Neural crest cell (in vitro differentiated cells): Measurements from ENCODE around the gene GRIK1. TPM values are rescaled to one million over a fixed set of nuclear protein-coding genes. Genes with fewer than 3 reads are reported as not detected.

Source experiments
- DNase-seq: peaks from one replicate; pipeline ENCODE4 v3.0.0; 2021; ENCODE audit warnings: low read depth, mixed read lengths, low spot score
- H3K27ac Mint-ChIP-seq: one replicate; pipeline ENCODE4 v1.8.0; 2021; ENCODE audit warnings: mild to moderate bottlenecking, mixed read lengths; ENCODE audit not compliant: unreplicated experiment
- H3K27me3 Mint-ChIP-seq: 2 replicates; pipeline ENCODE4 v1.8.0; 2021; ENCODE audit warnings: low read depth, mild to moderate bottlenecking, mixed read lengths
- H3K36me3 Mint-ChIP-seq: 2 replicates; pipeline ENCODE4 v1.8.0; 2021; ENCODE audit warnings: low read depth, mild to moderate bottlenecking, mixed read lengths
- H3K4me1 Mint-ChIP-seq: 2 replicates; pipeline ENCODE4 v1.8.0; 2021; ENCODE audit warnings: mixed read lengths
- H3K4me3 Mint-ChIP-seq: one replicate; pipeline ENCODE4 v1.8.0; 2021; ENCODE audit warnings: mild to moderate bottlenecking, mixed read lengths
- H3K9me3 Mint-ChIP-seq: 2 replicates; pipeline ENCODE4 v1.8.0; 2021; ENCODE audit warnings: mixed read lengths
- total RNA-seq: library from RNA; stranded (reverse); gene quantifications from 2 replicates; pipeline ENCODE4 v1.2.1, GENCODE V29; 2021
- TF ChIP-seq, protein P1 (sequence below): fragments of 200-600 bp; sonication (generic); conservative IDR thresholded peaks from 2 replicates; pipeline ENCODE4 v1.5.0; 2021; ENCODE audit warnings: antibody characterized with exemption, mild to moderate bottlenecking

GRIK1 gene
- total RNA-seq, 1 donor from 2014 or later: 0.91 TPM

DNA sequence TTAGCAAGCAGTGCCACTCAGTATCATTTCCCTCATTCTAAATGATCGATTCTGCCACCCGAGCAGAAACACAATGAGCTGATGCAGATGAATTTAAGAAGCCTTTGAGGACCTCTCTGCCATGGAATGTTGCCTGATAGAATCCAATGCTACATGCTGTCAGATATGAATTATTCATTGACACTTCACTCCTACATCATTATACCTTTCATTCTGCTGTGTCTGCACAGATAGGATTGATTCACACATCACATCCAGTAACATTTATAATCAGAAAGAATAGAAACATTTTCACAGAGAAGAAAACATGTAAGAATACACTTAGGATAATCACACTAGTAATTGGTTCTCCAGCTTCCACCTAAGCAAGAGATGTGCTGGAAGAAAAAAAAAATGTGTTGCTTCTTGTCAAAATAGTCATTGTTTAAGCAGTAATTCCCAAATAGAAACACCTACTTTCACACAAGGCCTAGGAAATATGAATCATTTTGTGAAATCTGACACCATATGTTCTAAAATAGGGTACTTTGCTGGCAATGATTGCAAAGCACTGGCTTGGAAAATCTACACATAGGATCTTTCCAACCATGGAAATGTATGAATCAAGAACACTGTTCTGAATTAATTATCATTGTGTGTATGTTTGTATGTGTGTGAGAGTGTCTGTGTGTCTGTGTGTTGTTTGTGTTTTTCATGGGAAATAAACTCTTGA, 110.1 kb downstream of the GRIK1 start:
- no peaks in the 10 kb centered on the region for H3K27me3 Mint-ChIP-seq
- peaks cover 8% of the 10 kb centered on the region for H3K36me3 Mint-ChIP-seq
- TF ChIP-seq, protein P1, sequence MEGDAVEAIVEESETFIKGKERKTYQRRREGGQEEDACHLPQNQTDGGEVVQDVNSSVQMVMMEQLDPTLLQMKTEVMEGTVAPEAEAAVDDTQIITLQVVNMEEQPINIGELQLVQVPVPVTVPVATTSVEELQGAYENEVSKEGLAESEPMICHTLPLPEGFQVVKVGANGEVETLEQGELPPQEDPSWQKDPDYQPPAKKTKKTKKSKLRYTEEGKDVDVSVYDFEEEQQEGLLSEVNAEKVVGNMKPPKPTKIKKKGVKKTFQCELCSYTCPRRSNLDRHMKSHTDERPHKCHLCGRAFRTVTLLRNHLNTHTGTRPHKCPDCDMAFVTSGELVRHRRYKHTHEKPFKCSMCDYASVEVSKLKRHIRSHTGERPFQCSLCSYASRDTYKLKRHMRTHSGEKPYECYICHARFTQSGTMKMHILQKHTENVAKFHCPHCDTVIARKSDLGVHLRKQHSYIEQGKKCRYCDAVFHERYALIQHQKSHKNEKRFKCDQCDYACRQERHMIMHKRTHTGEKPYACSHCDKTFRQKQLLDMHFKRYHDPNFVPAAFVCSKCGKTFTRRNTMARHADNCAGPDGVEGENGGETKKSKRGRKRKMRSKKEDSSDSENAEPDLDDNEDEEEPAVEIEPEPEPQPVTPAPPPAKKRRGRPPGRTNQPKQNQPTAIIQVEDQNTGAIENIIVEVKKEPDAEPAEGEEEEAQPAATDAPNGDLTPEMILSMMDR: no peak
- H3K9me3 Mint-ChIP-seq: peaks cover 12% of the 10 kb centered on the region
- no peaks in the 10 kb centered on the region for H3K4me1 Mint-ChIP-seq
- no peak for DNase-seq
- no peak overlapping the region for H3K27ac Mint-ChIP-seq
- no peak overlapping the region for H3K4me3 Mint-ChIP-seq

DNA sequence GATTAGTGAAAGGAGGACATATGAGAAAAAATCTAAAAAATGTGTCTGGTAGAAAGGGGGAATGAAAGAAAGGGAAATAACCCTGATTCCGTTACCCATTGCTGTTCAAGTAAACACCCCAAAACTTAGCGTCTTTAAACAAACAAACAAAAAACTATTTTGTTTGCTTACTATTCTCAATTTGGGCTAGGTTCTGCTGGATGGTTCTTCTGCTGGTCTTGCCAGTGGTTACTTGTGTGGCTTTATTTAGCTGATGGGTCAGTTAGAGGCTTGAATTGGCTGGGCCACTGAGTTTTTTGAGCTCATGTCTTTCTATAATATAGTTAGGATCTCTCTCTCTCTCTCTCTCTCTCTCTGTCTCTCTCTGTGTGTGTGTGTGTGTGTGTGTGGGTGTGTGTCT, 112.1 kb downstream of the GRIK1 start:
- no peak overlapping the region for H3K4me3 Mint-ChIP-seq
- TF ChIP-seq, protein P1: no peak
- H3K27me3 Mint-ChIP-seq: no peaks in the 10 kb centered on the region
- no peak for DNase-seq
- no peaks in the 10 kb centered on the region for H3K4me1 Mint-ChIP-seq
- H3K27ac Mint-ChIP-seq: no peak overlapping the region
- peaks cover 8% of the 10 kb centered on the region for H3K36me3 Mint-ChIP-seq
- peaks cover 10% of the 10 kb centered on the region for H3K9me3 Mint-ChIP-seq

DNA sequence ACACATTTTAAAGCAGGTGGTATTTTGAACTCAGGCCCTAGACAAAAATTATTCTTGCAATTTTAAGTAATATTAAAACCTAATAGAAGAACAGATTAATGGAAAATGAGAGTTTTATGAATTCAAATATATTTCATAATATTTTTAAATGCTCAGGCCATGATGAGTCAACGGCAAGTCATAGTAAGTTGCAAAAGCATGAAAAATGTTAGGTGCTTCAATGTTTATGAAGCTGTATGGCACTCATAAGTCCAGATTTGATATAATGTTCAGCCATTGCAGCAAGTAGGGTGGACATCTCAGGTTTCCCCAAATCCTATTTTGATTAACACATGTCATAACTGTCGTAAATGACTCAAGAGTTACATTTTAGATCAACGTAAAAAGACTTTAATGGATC, 112.6 kb downstream of the GRIK1 start:
- TF ChIP-seq, protein P1: no peak

DNA sequence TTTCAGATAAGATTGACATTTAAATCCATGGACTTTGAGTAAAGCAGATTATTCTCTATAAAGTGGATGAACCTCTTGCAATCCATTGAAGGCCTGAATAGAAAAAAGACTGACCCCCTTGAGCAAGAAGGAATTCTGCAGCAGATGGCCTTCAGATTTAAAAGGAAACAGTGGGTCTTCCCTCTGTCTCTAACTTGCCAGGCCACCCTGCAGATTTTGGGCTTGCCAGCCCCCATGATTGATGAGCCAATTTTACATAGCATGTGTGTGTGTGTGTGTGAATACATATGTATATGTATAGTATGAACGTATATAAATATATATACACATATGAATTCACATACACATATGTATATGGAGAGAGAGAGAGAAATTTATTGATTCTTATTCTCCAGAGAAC, 113.4 kb downstream of the GRIK1 start:
- H3K9me3 Mint-ChIP-seq: peaks cover 7% of the 10 kb centered on the region
- H3K36me3 Mint-ChIP-seq: peaks cover 5% of the 10 kb centered on the region
- no peak overlapping the region for H3K27ac Mint-ChIP-seq
- no peak for DNase-seq
- TF ChIP-seq, protein P1: no peak
- H3K27me3 Mint-ChIP-seq: no peaks in the 10 kb centered on the region
- no peaks in the 10 kb centered on the region for H3K4me1 Mint-ChIP-seq
- H3K4me3 Mint-ChIP-seq: no peak overlapping the region

More for the DNA sequence above, 112.6 kb downstream of the GRIK1 start:
- Mint-ChIP-seq H3K27ac (no peak overlapping the region), H3K36me3 (peaks cover 8% of the 10 kb centered on the region), H3K4me1 (no peaks in the 10 kb centered on the region), H3K9me3 (peaks cover 10% of the 10 kb centered on the region), H3K4me3 (no peak overlapping the region), H3K27me3 (no peaks in the 10 kb centered on the region)
- DNase-seq: no peak

DNA sequence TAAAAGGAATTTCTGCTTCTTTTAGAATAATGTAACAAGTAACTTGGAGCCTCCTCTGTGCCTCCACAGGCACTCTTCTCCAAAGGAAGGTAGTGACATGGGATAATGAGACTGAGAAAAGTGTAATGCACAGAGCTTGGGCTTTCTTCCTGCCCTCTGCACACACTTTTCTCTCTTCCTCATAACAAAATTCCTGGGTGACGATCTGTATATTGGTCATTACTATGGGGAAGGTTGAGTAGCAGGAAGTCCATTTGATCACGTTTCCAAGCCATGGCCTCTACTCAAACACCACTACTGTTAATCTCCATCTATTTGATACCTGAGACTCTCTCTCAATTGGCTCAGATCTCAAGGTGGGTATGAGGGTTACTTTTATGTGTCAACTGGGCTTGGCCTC, 113.9 kb downstream of the GRIK1 start:
- Mint-ChIP-seq H3K27ac (no peak overlapping the region), H3K36me3 (peaks cover 3% of the 10 kb centered on the region), H3K4me1 (no peaks in the 10 kb centered on the region), H3K27me3 (no peaks in the 10 kb centered on the region), H3K9me3 (peaks cover 4% of the 10 kb centered on the region), H3K4me3 (no peak overlapping the region)
- no peak for DNase-seq
- TF ChIP-seq, protein P1: no peak
